HCT116 (cell line): Measurements from ENCODE around the gene IMPG2. TPM values are rescaled to one million over a fixed set of nuclear protein-coding genes. Genes with fewer than 3 reads are reported as not detected.

Experiments
- ATAC-seq: fragments of 200-7000 bp; cut with Tn5 transposase; 2 replicates; pipeline ENCODE4 v1.9.1; 2020; ENCODE audit warnings: mild to moderate bottlenecking, moderate library complexity
- BruUV-seq: library from RNA; stranded (reverse); fragments of 400-500 nt; replicated peaks from 2 replicates; lab custom pipeline; 2021; lab: Mats Ljungman, UMichigan
- CTCF ChIA-PET: fragments of 300-600 bp; sonication (Branson Sonifier 250); formaldehyde crosslinking; loops from one replicate; lab custom pipeline; 2021; ENCODE audit warnings: antibody characterized with exemption; lab: Charles Lee
- POLR2A ChIA-PET: fragments of 300-600, 350-600 bp; sonication (Branson Sonifier 250); formaldehyde crosslinking; loops from one replicate; lab custom pipeline; 2021; ENCODE audit warnings: antibody characterized with exemption; lab: Charles Lee
- RAD21 ChIA-PET, 2 experiments: fragments of 300-600 bp; sonication (Branson Sonifier 250); formaldehyde crosslinking; loops; one replicate each; lab custom pipeline; 2023; ENCODE audit warnings: low total read pairs in 2 of 2; ENCODE audit not compliant: uncharacterized antibody in 2 of 2, unreplicated experiment in 2 of 2, low non-redundant PET in 1 of 2; lab: Charles Lee
- DNase-seq: peaks from one replicate; pipeline ENCODE4 v3.0.0-alpha.2; 2010; ENCODE audit warnings: low read depth, low spot score
- H2AFZ ChIP-seq: fragments of 200-600 bp; shearing (Covaris generic), sonication (generic); 2 replicates; pipeline ENCODE4 v1.6.1; 2017; ENCODE audit warnings: low read depth, mixed run types, mixed read lengths, antibody characterized with exemption, low read length; ENCODE audit not compliant: poor library complexity, severe bottlenecking
- H3K27ac ChIP-seq: 2 replicates; pipeline ENCODE4 v1.5.1; 2012; ENCODE audit warnings: low read depth, low read length
- H3K27me3 ChIP-seq: fragments of 200-600 bp; sonication (generic); 2 replicates; pipeline ENCODE4 v1.6.1; 2016; ENCODE audit warnings: mixed run types, low read length, mixed read lengths; ENCODE audit not compliant: insufficient read depth
- H3K36me3 ChIP-seq, 2 experiments: fragments of 200-500 bp in 1 of 2; fragments of 200-600 bp in 1 of 2; sonication (Bioruptor generic) in 1 of 2; sonication (generic) in 1 of 2; 2 replicates each; pipeline versions ENCODE4 v1.5.1 to v1.6.1; 2014 to 2016; ENCODE audit warnings: low read length in 2 of 2, inconsistent platforms in 1 of 2, mixed read lengths in 1 of 2, mixed run types in 1 of 2; ENCODE audit not compliant: insufficient read depth in 2 of 2, control insufficient read depth in 1 of 2
- H3K4me1 ChIP-seq, 2 experiments: fragments of 200-600 bp in 1 of 2; sonication (generic) in 1 of 2; 2 replicates each; pipeline versions ENCODE4 v1.5.1 to v1.6.1; 2012 to 2017; ENCODE audit warnings: low read length in 2 of 2, inconsistent platforms in 1 of 2, mild to moderate bottlenecking in 1 of 2, mixed read lengths in 1 of 2, mixed run types in 1 of 2, moderate library complexity in 1 of 2; ENCODE audit not compliant: insufficient read depth in 2 of 2, control insufficient read depth in 1 of 2
- H3K4me2 ChIP-seq: fragments of 200-600 bp; sonication (generic); 2 replicates; pipeline ENCODE4 v1.6.1; 2017; ENCODE audit warnings: mixed run types, low read length, mixed read lengths
- H3K4me3 ChIP-seq, 2 experiments: fragments of 200-600 bp in 1 of 2; sonication (generic) in 1 of 2; replicated peaks in 1 of 2; 2 replicates each; pipeline ENCODE4 v1.5.1; 2011 to 2016; ENCODE audit warnings: low read length in 2 of 2, control low read depth in 1 of 2, low read depth in 1 of 2, mild to moderate bottlenecking in 1 of 2, mixed read lengths in 1 of 2, mixed run types in 1 of 2
- H3K79me2 ChIP-seq: fragments of 200-600 bp; sonication (generic); 2 replicates; pipeline ENCODE4 v1.6.1; 2017; ENCODE audit warnings: mild to moderate bottlenecking, mixed run types, low read length, moderate library complexity, mixed read lengths; ENCODE audit not compliant: insufficient read depth
- H3K9ac ChIP-seq: fragments of 200-600 bp; sonication (generic); 2 replicates; pipeline ENCODE4 v1.6.1; 2016; ENCODE audit warnings: low read length, mixed read lengths
- H3K9me2 ChIP-seq: fragments of 200-600 bp; sonication (generic), shearing (Covaris generic); 2 replicates; pipeline ENCODE4 v1.6.1; 2017; ENCODE audit warnings: mixed run types, mild to moderate bottlenecking, moderate library complexity; ENCODE audit not compliant: insufficient read depth
- H3K9me3 ChIP-seq, 2 experiments: fragments of 200-500 bp in 1 of 2; fragments of 200-600 bp in 1 of 2; sonication (Bioruptor generic) in 1 of 2; sonication (generic) in 1 of 2; 2 replicates each; pipeline ENCODE4 v1.6.1; 2014 to 2017; ENCODE audit warnings: low read length in 2 of 2, mixed read lengths in 2 of 2, inconsistent platforms in 1 of 2, low read depth in 1 of 2, mild to moderate bottlenecking in 1 of 2, mixed run types in 1 of 2, moderate library complexity in 1 of 2; ENCODE audit not compliant: control insufficient read depth in 1 of 2, insufficient read depth in 1 of 2
- H4K20me1 ChIP-seq: fragments of 200-600 bp; sonication (generic), shearing (Covaris generic); 2 replicates; pipeline ENCODE4 v1.6.1; 2017; ENCODE audit warnings: mixed run types, mild to moderate bottlenecking, moderate library complexity; ENCODE audit not compliant: insufficient read depth
- CEBPB ChIP-seq: IDR thresholded peaks from 2 replicates; pipeline ENCODE4 v1.6.1; 2012; ENCODE audit warnings: low read depth
- CTCF ChIP-seq, 3 experiments: fragments of 200-600 bp in 1 of 3; sonication (generic) in 1 of 3; IDR thresholded peaks in 2 of 3; conservative IDR thresholded peaks in 1 of 3; 2 replicates each; pipeline ENCODE4 v1.5.1; 2012 to 2017; ENCODE audit warnings: low read depth in 2 of 3, low read length in 2 of 3, antibody characterized with exemption in 1 of 3, borderline replicate concordance in 1 of 3, control low read depth in 1 of 3, mild to moderate bottlenecking in 1 of 3, mixed read lengths in 1 of 3, mixed run types in 1 of 3, moderate library complexity in 1 of 3; ENCODE audit not compliant: insufficient read depth in 1 of 3
- EGR1 ChIP-seq: IDR thresholded peaks from 2 replicates; pipeline ENCODE4 v1.6.1; 2012; ENCODE audit warnings: low read depth
- ELF1 ChIP-seq: IDR thresholded peaks from 2 replicates; pipeline ENCODE4 v1.6.1; 2012; ENCODE audit warnings: low read depth, borderline replicate concordance
- JUND ChIP-seq: IDR thresholded peaks from 2 replicates; pipeline ENCODE4 v1.6.1; 2012
- POLR2A ChIP-seq: IDR thresholded peaks from 2 replicates; pipeline ENCODE4 v1.7.0; 2011; ENCODE audit warnings: borderline replicate concordance; ENCODE audit not compliant: insufficient read depth, insufficient read length; ENCODE audit errors: extremely low read depth
- RAD21 ChIP-seq: IDR thresholded peaks from 2 replicates; pipeline ENCODE4 v1.6.1; 2012; ENCODE audit warnings: low read depth, mild to moderate bottlenecking
- SIN3A ChIP-seq: IDR thresholded peaks from 2 replicates; pipeline ENCODE4 v1.6.1; 2012; ENCODE audit warnings: low read depth
- SRF ChIP-seq: IDR thresholded peaks from 2 replicates; pipeline ENCODE4 v1.6.1; 2012; ENCODE audit warnings: low read depth
- TCF7L2 ChIP-seq: IDR thresholded peaks from 2 replicates; pipeline ENCODE4 v1.7.0; 2011; ENCODE audit warnings: borderline replicate concordance, inconsistent platforms; ENCODE audit not compliant: insufficient read depth, insufficient read length; ENCODE audit errors: extremely low read depth
- YY1 ChIP-seq: IDR thresholded peaks from 2 replicates; pipeline ENCODE4 v1.6.1; 2011; ENCODE audit warnings: low read length, low read depth, moderate library complexity, mild to moderate bottlenecking; ENCODE audit not compliant: insufficient replicate concordance; ENCODE audit errors: extremely low read depth
- ZBTB33 ChIP-seq: IDR thresholded peaks from 2 replicates; pipeline ENCODE4 v1.6.1; 2011; ENCODE audit warnings: mild to moderate bottlenecking, low read length, moderate library complexity; ENCODE audit not compliant: insufficient replicate concordance; ENCODE audit errors: extremely low read depth
- ZFX ChIP-seq: fragments of 450-650 bp; IDR thresholded peaks from 2 replicates; pipeline ENCODE4 v1.6.1; 2017
- ZNF274 ChIP-seq: fragments of 200-500 bp; sonication (Bioruptor generic); IDR thresholded peaks from 2 replicates; pipeline ENCODE4 v1.6.1; 2014; ENCODE audit warnings: mild to moderate bottlenecking, low read depth, low read length, inconsistent platforms
- intact Hi-C: fragments of 100-400 bp; cut with micrococcal nuclease; formaldehyde crosslinking; loops from 2 replicates; pipeline ENCODE4 v1.10.0; 2022
- total RNA-seq: library from RNA; stranded (reverse); gene quantifications from one replicate; pipeline ENCODE4 v1.2.1, GENCODE V29; 2021; ENCODE audit not compliant: unreplicated experiment
- TF ChIP-seq, protein P1 (sequence below): IDR thresholded peaks from 2 replicates; pipeline ENCODE4 v1.6.1; 2012
- TF ChIP-seq, protein P2 (sequence below): IDR thresholded peaks from 2 replicates; pipeline ENCODE4 v1.6.1; 2012

The IMPG2 gene
- total RNA-seq, 1 experiment from 2014 or later: 0.20 TPM

DNA sequence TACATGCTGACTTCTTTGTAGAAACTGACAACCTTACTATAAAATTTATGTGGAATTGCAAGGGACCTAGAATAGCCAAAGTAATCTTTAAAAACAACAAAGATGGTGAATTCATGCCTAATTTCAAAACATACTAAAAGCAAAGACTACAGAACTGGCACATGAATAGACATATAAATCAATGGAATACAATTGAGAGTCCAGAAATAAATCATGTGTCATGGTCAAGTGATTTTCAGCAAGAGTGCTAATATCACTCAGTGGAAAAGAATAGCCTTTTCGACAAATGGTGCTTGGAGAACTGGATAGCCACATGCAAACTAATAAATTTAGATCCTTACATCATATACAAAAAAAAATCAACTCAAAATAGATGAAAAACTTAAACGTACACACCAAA lies 8.7 kb downstream of the IMPG2 start:
- Histone ChIP-seq H3K4me3 (no peak overlapping the region), H3K4me2 (no peak overlapping the region), H3K27me3 (no peaks in the 10 kb centered on the region), H3K9me2 (no peaks in the 10 kb centered on the region), H3K79me2 (no peaks in the 10 kb centered on the region)
- CTCF ChIA-PET: no interaction called here
- TF ChIP-seq ZBTB33: no peak
- TF ChIP-seq, protein P1, sequence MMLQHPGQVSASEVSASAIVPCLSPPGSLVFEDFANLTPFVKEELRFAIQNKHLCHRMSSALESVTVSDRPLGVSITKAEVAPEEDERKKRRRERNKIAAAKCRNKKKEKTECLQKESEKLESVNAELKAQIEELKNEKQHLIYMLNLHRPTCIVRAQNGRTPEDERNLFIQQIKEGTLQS: no peak
- no peak for TF ChIP-seq SRF
- TF ChIP-seq, protein P2, sequence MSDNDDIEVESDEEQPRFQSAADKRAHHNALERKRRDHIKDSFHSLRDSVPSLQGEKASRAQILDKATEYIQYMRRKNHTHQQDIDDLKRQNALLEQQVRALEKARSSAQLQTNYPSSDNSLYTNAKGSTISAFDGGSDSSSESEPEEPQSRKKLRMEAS: no peak
- TF ChIP-seq YY1: no peak
- TF ChIP-seq JUND: no peak
- TF ChIP-seq ZNF274: no peak
- no peak for TF ChIP-seq CTCF (IDR thresholded peaks at IDR 0.05 in 2 of 3, conservative IDR thresholded peaks at IDR 0.05 in 1 of 3; ENCODE audit: borderline replicate concordance in 1 of 3, insufficient read depth in 1 of 3, low read depth in 2 of 3, low read length in 2 of 3)
- no peak for TF ChIP-seq CEBPB
- no peak for TF ChIP-seq RAD21
- no peak for TF ChIP-seq POLR2A
- no peak for TF ChIP-seq SIN3A
- no peak for TF ChIP-seq ZFX
- no peak for TF ChIP-seq ELF1
- TF ChIP-seq EGR1: no peak
- no peak for TF ChIP-seq TCF7L2
- TF ChIP-seq, all 23 proteins: peak for 0
- H3K9me3 ChIP-seq: peaks cover 0 to 4% of the 10 kb centered on the region in 2 experiments; a peak in 1 of 4 replicates
- ATAC-seq: no peak
- H3K27ac ChIP-seq: no peak overlapping the region
- BruUV-seq: no TSS peak
- H3K36me3 ChIP-seq: no peaks in the 10 kb centered on the region
- no peak overlapping the region for H3K9ac ChIP-seq
- ChIA-PET POLR2A (no interaction called here), RAD21 (no interaction called here)
- no peak overlapping the region for H2AFZ ChIP-seq
- no peaks in the 10 kb centered on the region for H3K4me1 ChIP-seq
- DNase-seq: no peak
- intact Hi-C loops: no loop called here
- H4K20me1 ChIP-seq: no peaks in the 10 kb centered on the region
